HG02798 (cell line): ENCODE data around the gene TMEM181.
"Not testable (repeated sequence)": the region's sequence is repeated elsewhere in the genome, so short reads cannot be mapped to it uniquely, and the experiment has no call there.

Experiments used
- ATAC-seq: cut with Tn5 transposase; IDR thresholded peaks from one replicate; pipeline ENCODE4 v1.9.1; 2021; ENCODE audit warnings: mild to moderate bottlenecking; ENCODE audit not compliant: unreplicated experiment, poor library complexity

TMEM181 gene

GRCh38 chr6:158591134-158591809 is 31.4 kb downstream of the TMEM181 start:
- no peak for ATAC-seq

DNA sequence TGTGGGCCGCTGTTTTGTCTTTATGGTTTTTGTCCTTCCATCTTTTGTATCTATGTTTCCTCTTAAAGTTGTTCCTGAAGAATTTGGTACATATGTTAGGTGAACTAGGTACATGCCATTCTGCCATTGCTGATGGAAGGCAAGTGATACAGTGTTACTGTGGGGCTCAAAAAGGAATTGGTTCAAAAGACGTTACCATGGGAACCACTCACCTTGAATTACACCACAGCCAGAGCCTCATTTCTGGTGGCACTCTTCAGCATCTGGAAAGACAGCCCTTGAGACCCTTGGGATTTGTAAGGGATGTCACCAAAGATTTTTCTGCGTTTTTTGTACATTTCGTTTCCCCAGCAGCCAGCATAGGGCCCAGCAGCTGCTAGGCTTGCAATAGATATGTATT is 31.9 kb downstream of the TMEM181 start:
- no peak for ATAC-seq

DNA sequence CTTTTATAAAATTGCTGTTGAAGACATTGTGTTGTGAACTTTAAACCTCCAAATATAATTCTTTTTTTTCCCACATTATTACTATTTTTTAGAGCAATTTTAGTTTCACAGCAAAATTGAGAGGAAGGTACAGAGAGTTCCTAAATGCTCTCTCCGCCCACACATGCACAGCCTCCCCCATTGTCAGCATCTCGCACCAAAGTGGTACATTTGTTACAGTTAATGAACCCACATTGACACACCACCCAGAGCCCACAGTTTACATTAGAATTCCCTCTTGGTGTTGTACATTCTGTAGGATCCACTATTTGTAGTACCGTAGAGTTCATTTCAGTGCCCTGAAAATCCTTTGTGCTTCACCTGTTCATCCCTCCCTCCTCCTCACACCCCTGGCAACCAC is 33.8 kb downstream of the TMEM181 start:
- ATAC-seq, result no peak

GRCh38 chr6:158595223-158595622 is 35.3 kb downstream of the TMEM181 start:
- no peak for ATAC-seq

DNA sequence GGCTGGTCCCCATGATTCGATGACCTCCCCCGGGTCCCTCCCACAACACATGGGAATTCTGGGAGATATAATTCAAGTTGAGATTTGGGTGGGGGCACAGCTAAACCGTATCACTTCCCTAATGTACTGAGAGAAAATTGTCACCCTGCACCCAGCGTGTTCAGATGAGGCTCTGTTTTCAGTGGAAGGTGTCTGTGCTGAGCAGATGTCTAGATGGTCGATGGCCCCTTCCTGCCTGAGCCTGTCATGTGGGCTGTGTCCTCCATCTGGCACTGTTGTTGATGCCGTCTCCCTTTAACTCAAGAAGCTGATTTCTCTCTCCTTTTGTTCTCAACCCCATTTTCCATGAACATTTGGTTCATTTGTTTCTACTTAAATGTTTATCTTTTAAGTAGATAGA is 37.0 kb downstream of the TMEM181 start:
- no peak for ATAC-seq

GRCh38 chr6:158597565-158597964 is 37.7 kb downstream of the TMEM181 start:
- no peak for ATAC-seq

GRCh38 chr6:158599635-158600034 is 39.7 kb downstream of the TMEM181 start:
- no peak for ATAC-seq

DNA sequence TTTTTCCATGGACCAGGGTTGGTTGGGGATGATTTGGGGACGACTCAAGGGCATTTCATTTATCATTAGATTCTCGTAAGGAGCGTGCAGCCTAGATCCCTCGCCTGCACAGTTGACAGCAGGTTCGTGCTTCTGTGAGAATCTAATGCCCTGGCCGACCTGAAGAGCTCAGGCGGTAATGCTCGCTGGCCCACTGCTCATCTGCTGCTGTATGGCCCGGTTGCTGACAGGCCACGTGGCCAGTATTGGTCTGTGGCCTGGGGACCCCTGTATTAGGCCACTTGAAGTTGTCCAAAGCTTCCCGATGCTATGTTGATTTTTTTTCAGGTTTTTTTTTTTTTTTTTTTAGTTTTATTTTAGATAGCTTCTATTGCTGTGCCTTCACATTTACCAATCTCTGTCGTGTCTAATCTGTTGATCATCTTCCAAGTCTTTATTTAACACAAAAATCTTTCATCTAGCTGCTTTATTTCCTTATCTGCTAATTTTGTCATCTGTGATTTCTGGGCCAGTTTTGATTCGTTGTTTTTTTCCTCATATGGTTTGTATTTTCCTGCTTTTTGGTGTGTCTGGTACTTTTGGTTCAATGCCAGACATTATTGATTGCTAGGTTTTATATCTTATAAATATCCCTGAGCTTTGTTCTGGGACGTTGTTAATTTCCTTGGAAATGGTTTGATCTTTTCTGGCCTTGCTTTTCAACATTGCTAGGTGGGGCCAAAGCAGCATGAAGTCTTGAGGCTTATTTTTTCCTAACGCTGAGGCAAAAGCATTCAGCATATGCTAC is 43.6 kb downstream of the TMEM181 start:
- no peak for ATAC-seq

DNA sequence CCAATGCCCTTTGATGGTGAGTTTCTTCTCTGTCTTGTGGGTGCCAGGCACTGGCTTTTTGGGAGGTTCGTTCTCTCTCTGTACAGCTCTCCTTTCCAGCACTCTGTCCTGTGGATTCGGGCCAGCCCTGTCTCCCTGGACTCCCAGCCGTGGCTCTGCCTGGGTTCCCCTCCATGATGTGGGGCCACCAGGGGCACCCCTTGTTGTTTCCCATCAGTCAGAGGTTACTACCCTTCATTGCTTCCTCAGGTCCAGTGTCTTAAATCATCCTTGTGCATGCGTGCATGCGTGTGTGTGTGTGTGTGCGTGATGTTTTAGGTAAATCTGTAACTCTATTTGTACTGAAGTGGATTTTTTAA is 44.1 kb downstream of the TMEM181 start:
- ATAC-seq, result no peak

DNA sequence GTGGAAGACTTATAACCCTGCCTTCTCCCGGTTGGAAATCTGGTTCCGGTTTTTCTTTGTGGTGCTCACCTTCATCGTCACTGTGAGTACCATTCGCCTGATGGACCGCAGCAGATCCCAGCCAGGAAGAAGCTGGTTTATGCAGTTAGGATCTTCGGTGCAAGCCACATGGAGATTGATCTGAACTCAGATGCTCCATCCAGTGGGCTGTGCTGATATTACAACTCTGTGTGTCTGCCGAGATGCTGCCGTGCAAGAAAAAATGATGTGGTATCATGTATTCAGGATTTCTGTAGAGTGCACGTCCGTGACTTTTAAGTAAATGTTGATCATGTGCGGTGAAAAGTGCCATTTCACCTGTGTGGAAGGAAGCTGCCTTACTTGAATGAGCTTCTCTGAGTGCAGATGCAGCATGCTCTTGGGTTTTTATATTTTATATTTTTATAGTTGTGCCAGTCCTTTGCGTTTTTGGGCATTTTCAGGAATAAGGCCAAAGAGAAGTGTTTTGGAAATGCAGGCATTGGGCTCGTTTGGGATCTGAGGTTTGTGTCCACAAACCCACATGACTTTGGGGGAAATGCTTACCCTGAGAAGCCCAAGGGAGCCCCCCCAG is 45.5 kb downstream of the TMEM181 start:
- ATAC-seq, result no peak

GRCh38 chr6:158606011-158606410 is 46.1 kb downstream of the TMEM181 start:
- not testable (repeated sequence) for ATAC-seq

DNA sequence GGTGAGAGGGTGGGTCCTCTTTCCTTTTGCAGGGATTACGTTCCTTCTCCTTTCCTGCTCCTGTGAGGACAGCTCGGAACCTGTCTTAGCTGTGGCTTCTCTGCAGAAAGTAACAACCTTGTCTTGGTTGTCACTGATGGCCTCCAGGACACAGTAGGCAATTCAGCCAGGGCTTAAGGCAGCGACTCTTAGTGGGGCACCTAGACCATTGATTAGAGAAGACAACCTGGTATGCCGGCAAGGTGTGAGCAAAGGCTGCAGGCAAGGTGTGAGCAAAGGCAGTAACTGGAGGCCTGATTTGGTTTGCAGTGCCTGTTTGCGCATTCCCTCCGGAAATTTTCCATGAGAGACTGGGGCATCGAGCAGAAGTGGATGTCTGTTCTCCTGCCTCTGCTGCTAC is 47.0 kb downstream of the TMEM181 start:
- no peak for ATAC-seq

DNA sequence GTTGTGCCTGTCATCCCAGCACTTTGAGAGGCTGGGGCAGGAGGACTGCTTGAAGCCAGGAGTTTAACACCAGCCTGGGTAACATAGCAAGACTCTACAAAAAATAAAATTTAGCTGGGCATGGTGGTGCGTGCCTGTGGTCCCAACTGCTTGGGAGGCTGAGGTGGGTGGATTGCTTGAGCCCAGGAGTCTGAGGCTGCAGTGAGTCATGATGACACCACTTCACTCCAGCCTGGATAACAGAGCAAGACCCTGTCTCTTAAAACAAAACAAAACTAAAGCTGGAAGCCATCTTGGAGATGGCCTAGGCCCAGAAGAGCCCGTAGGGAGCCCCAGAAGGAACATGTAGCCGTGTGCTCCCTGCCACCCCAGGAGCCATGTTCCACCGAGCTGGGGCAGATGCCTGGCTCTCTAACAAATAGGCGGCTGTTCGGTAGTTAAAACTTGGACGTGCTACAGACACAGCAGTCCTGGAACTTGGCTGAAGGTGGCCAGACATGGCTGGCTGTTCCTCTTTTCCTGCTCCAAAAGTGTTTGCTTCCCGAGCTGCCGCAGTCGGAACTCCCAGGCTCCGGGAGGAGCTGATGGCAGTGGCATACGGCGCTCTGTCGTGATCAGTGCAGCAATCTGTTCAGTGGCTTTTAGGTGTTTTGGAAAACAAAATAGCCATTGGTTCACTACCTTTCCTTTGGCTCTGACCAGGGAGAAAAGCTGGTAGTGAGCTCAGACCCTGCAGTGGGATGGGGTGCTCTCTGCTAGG is 47.7 kb downstream of the TMEM181 start:
- ATAC-seq, result no peak

DNA sequence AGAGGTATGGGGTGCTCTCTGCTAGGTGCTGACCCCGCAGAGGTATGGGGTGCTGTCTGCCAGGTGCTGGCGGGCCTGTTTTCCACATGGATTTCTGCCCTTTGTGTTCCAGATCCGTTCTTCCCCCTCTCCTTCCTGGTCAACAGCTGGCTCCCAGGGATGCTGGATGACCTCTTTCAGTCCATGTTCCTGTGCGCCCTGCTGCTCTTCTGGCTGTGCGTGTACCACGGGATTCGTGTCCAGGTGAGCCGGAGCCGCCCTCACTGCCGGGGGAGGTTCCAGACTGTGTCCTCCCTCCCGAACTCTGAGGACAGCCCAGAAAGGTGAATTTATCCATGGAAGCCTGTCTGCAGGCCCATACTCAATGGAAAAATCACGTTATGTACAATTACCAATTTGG is 48.3 kb downstream of the TMEM181 start:
- ATAC-seq, result no peak

GRCh38 chr6:158609455-158610155 is 49.7 kb downstream of the TMEM181 start:
- ATAC-seq, result no peak

- no peak for ATAC-seq
These were observed 50.6 kb downstream of the TMEM181 start for GRCh38 chr6:158610319-158610968.

DNA sequence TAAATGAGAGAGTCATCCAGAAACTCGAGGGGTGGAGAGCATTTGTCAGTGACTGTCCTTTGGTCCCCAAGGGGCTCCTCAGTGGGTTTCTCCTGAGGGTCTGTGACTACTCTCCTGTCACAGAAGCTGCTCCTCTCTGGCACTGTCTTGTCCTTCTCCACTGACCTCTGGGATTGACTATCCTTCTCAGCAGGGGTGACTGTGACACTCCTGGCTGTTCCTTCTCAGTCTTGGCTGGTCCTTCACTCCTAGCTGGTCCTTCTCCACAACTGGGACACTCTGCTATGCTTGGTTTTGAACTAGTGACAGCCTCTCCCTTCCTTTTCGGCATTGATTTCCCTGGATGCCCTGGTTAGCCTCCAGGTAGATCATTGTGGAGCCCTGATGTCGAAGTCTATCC is 51.1 kb downstream of the TMEM181 start:
- no peak for ATAC-seq

- no peak for ATAC-seq
These were observed 51.9 kb downstream of the TMEM181 start for GRCh38 chr6:158611541-158612370.

- not testable (repeated sequence) for ATAC-seq
These were observed 54.7 kb downstream of the TMEM181 start for GRCh38 chr6:158614606-158615005.
